CD4-positive, alpha-beta T cell treated with Interleukin-4 for 1 hour (primary cell): ENCODE results near the gene CALD1.

Source experiments
- DNase-seq, 2 donors: peaks; one replicate each; pipeline ENCODE4 v3.0.0-alpha.2; 2020 to 2022

The CALD1 gene

DNA sequence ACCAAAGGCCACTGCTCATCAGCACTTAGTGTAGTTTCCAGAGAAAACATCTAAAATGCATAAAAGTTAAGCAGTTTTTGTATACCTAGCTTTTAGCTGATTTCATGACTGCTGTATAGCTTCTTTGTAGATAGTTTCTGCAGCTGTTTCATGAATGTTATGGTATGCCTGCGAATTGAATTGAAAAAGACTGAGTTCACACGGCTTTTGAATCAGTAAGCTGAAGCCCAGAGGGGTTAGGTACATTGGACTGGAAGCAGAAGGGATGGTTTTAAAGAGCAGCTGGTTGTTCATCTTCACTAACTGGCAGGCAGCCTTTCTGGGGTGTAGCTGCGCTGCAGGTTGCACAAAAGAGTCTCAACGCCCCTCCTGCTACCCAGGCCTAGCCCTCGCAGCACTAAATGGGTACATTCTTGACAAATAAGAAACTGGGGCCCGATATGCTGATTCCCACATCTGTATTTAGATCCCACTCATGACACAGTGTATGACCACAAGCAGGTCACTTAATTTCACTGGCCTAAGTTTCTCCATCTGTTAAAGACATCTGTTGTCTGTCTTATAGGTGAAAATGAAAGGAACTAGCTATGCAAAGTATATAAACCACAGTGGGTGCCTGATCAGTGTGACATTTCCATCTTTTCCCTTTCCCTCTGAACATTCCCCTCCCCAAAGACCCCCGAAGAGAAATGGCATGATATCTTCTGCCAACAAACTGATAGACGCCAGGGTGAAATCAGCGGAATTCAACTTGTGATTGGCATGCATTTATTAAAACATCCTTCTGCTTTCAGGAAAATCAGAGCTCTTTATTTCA, 120.9 kb downstream of the CALD1 start:
- DNase-seq: no peak

DNA sequence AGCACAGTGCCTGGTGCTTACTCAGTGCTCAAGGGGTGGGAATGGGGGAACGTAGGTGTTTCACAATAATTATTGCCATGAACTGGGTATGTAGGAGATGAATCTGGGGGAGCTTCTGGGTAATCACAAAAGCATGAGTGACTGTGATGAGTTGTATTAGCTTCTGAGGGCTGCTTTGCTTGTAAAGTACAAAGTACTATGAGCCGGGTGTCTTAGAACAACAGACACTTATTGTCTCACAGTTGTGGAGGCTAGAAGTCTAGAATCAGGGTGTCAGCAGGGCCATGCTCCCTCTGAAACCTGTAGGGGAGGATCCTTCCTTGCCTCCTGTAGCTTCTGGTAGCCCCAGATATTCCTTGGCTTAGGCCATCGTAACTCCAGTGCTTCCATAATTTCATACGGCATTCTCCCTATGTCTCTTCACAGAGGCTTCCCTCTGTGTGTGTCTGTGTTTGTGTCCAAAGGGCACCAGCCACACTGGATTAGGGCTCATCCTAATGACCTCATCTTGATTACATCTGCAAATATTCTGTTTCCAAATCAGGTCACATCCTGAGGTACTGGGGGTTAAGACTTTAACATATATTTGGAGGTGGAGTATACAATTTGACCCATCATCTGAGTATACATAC, 122.1 kb downstream of the CALD1 start:
- no peak for DNase-seq

DNA sequence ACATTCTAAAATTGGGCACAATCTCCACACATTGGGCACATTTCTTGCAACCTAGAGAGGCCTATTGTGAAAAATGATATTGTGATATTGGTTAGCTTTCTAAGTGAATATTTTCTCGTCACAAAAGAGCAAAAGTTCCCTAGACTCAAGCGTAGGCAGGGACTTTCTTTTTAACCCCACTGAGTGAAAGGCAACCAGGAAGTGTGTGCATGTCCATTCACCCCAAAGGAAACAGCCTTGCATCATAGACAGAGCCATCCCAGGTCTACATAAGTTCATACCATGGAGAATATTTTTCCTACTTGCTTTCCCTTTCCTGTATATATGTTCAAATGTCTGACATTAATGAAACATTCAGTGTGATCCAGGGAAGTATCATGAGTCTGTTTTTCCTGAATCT, 122.6 kb downstream of the CALD1 start:
- DNase-seq: no peak

DNA sequence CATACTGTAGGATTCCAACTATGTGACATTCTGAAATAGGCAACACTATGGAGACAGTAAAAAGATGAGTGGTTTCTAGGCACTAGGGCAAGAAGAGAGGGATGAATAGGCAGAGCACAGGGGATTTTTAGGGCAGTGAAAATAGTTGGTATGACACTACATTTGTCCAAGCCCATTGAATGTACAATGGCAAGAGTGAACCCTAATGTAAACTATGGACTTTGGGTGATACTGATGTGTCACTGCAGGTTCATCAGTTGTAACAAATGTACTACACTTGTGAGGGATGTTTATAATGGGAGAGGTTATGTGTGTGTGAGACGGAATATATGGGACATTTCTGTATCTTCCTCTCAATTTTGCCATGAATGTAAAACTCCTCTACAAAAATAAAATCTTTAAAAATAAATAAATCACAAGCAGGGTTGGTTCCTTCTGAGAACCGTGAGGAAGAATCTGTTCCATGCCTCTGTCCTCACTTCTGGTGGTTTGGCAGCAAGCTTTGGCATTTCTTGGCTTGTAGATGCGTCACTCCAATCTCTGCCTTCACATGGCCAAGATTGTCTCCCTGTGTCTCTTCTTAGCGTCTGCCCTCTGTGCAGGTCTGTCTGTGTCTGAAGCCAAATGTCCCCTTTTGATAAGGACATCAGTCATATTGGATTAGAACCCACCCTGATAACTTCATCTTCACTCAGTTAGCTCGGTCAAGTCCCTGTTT, 123.8 kb downstream of the CALD1 start:
- no peak for DNase-seq

DNA sequence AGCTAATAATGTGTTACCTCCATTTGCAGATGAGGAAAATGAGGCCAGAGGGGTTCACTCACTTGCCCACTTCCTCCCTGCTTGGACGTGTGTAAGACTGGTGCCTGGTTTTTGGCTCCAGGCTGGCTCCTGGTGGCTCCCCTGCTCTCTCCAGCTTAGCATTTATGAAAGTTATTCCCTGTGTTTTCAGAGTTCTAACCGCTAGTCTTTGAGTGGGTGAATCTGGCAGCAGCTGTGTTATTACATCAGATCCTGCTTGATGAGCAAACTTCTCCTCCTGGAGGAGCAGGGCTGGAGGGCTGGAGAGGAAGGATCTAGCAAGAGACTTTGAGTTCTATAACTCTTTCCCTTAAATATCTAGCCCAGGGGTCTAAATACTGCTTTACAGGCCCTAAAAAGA, 125.9 kb downstream of the CALD1 start:
- DNase-seq: no peak

DNA sequence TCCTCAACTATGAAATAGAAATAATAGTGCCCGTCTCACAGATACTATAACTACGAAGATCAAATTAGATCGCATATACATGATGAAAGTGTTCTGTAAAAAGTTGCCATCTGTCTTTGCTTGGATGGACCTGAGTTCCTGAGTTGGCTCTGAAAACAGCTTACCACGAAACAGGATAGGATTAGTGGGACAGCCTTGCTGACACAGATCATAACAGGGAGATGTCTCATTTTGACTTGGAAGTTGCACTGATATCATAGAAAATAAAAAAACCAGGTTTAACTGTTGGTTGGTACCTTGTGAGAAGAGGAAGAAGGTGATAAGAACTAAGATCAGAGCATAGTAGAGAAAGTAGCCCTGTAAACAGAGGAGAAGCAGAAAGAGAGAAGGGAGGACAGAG, 127.6 kb downstream of the CALD1 start:
- DNase-seq: no peak

DNA sequence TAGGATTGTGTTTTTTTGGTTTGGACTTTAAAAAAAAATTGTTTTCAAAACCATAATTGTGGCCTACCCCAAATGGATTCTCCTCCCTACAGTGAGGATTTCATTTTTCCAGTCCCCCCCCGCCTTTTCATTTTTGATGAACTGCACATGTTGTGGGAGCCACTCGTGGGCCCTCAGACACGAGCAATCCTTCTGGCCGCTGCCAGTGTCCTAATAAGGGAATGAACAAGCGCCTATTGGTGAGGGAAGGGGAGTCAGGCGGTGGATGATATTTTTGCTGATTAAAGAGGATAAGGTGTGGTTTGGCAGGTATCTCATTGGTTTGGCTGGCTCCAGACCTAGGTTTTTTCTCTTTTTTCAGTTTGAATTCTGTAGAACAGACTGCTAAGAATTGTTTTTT, 128.2 kb downstream of the CALD1 start:
- DNase-seq: no peak

DNA sequence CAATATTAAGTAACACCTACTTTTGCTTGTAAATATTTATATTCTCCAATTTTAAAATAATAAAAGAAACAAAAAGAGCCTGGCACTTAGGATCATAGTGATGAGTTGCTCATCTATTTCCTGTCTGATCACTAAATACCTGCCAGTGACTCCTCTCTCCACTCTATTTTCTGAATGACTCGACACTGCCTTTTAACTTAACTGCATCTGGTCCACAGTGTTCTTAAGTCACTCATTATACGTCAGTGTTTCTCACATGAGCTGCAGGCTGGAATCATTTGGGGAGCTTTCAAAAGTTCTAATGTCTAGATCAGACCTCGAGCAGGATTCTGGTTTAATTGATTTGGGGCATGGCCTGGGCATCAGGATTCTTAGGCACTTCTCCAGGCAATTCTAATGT, 128.9 kb downstream of the CALD1 start:
- DNase-seq: no peak

DNA sequence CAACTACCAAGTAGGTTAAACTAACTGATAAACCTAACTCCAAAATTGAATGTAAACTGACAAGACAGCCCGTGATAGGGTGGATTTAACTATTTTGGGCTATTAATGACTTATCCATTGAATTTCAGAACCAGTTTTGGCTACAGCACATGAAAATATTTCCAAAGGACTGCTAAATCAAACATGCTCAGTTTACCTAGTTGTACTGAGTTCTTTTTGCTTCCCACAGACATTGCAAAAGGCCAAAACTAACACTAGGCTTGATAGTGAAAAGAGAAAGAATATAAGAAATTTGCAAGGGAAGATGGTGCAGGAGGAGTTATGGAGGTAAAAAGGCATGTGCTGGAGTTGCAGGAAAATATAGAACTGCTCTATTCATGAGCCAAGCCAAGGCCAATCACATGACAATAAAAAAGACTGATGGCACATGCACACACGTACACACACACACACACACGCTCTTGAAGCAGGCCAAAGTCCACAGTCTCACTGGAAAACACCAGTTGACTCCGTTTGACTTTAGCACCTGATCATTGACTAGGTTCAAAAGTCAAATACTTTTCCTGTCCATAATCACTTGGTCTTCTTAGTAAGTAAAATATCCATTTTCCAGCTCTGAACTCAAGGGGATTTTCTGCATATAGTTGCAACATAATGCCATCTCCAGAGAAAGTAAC, 130.9 kb downstream of the CALD1 start:
- no peak for DNase-seq

DNA sequence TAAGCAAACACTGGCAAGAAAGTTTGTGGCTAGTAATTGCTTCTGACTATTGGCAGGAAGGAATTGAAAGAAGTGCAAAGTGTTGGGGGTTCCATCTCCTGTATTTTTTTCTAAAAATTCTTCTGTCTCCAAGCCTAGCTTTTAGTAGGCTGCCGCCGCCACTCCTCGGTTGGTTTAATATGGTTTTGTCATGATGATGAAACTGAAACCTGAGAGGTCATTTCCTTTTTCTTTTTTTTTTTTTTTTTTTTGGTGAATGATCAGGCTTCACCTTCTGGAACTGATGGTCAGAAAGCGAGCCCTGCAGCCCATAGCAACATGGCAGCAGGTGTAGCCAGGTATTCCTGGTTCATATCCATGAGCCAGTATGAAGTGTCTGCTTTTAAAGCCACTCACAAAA, 131.5 kb downstream of the CALD1 start:
- DNase-seq: no peak

DNA sequence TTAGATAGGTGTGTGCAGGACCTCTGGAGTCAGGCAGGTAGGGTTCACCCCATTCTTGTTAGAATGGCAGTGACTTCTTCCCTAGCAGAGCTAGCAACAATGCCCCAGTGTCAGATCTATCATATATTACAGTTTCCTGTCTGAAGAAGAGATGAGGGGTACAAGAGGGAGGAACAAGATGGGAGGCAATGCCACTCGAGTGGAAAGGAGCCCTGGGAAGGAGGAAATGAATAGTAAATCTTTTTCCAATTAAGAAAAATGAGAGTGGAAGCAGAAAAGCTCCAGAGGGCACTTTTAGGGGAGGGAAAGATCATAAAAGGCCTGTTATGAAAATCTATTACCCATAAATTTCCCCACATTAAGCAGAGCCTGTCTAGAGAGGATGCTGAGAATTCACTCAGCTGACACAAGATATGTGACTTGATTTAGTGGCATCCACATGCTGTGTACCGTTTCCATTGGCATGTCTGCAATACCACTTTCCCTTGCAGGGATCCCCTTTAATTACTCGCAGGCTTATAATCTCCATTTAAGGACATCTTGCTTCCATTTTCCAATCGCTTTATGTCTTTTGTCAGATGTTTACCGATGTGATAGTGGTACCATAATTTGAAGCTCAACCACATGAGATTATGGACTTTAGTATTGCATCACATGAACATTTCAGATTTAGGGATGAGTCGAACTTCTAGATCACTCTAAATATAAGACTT, 136.9 kb downstream of the CALD1 start:
- no peak for DNase-seq

DNA sequence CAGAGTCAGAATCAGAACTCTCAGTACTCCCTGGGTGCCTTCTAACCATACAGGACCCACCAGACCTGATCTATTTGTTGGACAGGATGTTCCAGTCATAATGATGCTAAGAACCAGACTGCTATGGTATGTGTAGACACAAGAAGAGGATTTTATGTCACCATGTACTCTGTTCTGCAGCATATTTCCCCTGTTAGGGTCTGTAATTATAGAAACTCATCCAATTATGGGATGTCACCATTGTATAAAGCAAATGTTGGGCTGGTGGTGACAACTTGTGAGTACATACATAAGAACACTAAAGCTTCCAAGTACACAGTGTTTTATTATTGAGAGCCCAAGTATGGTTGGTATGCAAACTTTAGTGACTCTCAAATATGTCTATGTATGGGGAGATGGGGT, 139.8 kb downstream of the CALD1 start:
- DNase-seq: no peak

DNA sequence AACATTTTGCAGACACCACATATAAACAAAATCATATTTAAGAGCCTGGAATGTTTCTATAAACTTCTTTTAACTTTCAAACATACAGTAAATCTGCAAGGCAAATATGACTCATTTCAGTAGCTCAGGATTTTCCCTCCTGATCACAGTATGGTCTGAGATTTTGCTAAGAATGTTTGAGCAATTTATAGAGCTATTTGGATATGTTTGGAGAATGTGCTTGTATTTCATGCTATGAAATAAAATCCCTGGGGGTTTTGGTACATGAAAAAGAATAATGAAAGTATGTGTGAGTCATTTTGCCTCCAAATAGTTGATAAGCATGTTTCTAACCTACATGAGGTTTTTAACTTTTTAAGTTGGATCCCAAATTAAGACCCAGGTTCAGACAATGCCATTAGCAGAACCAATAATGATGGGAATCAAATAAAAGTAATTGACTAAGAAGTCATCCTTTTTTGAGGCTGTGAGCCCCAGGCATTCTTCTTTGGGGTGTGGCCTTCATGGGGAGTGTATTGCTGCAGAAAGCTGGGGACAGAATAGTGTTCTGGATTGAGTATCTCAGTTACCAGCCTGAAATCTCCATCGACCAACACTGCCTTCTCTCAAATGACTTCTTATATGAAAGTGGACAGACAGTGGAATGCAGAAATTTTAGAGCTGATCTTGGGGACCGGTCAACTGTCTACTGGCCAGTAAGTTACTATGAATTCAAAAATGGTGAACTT, 140.8 kb downstream of the CALD1 start:
- DNase-seq: no peak

DNA sequence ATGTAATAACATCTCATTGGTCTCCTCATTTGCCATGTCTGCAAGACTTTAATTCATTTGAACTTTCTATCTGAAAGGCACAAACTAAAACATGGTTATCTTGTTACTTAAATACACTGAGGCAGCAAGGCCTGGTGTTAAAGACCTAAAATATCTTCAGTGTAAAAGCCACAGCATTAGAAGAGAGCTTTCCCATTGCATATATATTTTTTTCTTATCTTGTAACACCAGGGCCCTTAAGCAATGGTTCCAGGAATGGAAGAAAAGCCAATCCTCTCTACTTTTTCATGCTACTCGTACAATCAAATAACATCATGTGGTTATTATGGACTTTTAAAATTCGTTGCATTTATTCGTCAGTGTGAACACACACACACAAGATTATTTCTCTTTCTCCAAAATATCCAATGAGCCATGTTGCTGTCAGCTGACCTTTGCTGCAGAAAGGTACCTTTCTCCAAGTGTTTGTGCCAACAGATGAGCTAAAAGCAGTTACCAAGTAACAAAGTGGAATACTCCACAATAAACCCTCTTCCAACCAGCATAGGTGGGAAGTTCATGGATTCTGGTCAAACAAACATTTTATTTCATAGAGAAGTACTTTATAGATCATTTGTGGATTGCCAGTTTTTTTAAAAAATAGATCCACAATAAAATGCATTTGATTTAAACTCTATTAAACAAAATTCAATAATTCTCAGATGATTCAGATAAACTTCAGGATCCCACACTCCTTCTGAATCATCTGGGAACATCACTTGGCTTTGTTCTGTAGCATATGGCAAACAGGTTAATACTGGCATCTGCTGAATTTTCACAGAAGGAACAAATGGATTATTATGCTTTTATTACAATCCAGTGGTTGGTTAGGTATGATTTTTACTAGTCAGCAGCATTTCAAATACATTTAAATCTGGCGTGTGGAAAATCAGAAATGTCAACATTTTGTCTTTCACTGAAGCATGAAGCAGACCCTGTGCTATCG, 143.6 kb downstream of the CALD1 start:
- no peak for DNase-seq

DNA sequence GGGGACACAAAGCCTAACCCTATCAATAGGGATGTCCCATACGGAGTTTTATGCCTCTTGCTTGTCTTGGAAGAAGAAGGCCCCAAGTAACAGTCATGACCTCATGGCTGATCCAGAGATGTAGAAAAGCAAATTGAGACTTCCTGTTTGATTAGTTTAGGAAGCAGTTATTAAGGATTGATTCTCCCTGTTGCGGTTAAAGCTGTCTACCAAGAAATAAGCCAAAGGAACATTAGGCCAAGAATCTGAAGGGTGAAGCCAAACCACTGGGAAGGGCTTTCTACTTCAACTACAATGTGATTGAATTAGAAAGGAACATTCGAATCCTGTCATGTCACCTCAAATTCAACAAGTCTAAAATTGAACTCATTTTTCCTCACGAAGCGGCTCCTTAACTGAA, 146.3 kb downstream of the CALD1 start:
- no peak for DNase-seq

DNA sequence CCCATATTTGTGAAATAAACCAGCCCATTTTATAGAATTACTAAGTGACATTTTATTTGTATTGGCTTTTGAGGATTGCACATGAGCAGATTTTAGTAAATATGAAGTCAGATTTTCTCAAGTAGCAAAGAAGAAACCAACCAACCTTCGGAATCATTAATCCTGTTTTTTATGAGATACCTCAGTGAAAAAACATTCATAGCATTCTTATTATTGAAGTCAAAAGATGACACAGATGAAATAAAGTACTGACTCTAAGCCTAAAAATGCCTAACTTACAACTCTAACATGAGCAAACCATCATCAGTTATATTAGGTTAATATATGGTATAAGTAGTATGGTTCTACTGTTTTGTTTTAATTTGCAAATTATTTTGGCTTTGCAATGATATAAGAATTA, 147.0 kb downstream of the CALD1 start:
- no peak for DNase-seq

DNA sequence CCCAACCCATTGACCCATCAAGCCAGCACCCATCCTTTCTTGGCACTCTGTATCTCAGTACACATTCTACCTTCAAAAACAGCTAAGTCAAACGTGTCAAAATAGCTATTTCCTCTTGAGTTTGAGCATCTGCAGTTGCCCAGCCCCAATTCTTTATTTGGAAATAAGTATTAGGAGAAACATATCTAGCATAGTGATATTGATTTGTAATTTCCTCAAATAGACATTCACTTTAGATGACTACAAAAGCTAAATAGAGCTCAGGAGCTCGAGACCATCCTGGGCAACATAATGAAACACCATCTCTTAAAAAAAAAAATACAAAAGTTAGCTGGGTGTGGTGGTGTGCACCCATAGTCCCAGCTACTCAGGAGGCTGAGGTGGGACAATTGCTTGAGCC, 147.6 kb downstream of the CALD1 start:
- DNase-seq: no peak

DNA sequence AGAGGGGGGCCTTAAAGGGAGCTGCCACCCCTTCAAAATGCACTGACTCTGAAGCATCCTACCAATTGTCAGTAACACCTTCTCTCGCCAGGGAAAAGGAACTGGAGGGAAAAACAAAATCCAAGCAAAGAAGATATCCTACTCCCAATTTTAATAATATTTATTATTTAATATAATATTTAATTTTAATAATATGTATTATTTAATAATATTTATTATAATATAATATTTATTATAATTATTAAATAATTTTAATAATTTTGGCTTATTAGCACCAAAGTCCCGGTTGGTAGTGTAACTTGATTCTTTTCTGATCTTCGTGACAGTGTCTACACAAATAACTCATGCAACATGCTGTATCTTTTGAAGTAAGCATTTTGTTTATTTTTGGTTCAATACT, 148.3 kb downstream of the CALD1 start:
- DNase-seq: no peak

DNA sequence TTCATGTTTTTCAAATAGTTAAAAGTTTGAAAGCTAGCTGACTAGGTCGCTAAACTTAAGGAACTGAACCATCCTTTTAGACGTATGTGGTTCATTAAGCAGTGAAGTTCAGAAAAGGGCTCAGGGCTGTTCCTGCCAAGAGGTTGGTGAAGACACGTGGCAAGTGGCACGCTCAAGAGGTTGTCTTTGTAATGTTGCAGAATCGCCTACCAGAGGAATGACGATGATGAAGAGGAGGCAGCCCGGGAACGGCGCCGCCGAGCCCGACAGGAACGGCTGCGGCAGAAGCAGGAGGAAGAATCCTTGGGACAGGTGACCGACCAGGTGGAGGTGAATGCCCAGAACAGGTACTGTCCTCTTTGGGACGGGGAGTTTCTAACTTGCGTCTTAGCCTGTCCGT, 149.1 kb downstream of the CALD1 start:
- no peak for DNase-seq

DNA sequence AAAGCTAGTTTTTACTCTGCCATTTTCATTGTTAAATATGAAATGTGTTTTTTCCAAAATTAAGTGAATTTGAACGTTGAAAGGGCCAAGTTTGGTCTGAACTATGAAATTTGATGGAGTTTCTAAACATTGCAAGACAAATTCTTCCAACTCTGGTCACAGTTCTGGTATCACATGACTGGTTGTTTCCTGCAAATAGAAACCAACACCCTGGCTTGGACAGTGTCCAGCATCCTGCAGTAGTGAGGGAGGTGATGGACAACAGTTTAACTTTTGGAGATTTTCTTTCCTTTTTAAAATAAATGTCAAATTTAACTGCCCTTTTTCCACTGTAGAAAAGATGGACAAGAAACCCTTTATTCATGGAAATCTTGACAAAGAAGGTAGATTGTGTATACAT, 152.1 kb downstream of the CALD1 start:
- DNase-seq: no peak
